Muscle layer of duodenum (tissue), 2 donors: ENCODE results near the gene TEX13A.

Experiments used
- H3K27ac ChIP-seq: one replicate; pipeline ENCODE4 v1.7.0; 2013; ENCODE audit warnings: mild to moderate bottlenecking, low read length
- H3K27me3 ChIP-seq: one replicate; pipeline ENCODE4 v1.7.0; 2013; ENCODE audit warnings: low read depth, mild to moderate bottlenecking, control low read depth, low read length
- H3K36me3 ChIP-seq, 2 donors: one replicate each; pipeline ENCODE4 v1.7.0; 2013; ENCODE audit warnings: low read length in 2 of 2, control low read depth in 1 of 2, mild to moderate bottlenecking in 1 of 2; ENCODE audit not compliant: insufficient read depth in 2 of 2, control insufficient read depth in 1 of 2
- H3K4me1 ChIP-seq, 2 donors: one replicate each; pipeline ENCODE4 v1.7.0; 2013; ENCODE audit warnings: low read length in 2 of 2, mild to moderate bottlenecking in 2 of 2, control low read depth in 1 of 2, moderate library complexity in 1 of 2; ENCODE audit not compliant: insufficient read depth in 2 of 2, control insufficient read depth in 1 of 2
- H3K4me3 ChIP-seq, 2 donors: one replicate each; pipeline ENCODE4 v1.7.0; 2013; ENCODE audit warnings: low read length in 2 of 2, low read depth in 1 of 2, mild to moderate bottlenecking in 1 of 2
- H3K9me3 ChIP-seq, 2 donors: one replicate each; pipeline ENCODE4 v1.7.0; 2013; ENCODE audit warnings: low read length in 2 of 2, control low read depth in 1 of 2, mild to moderate bottlenecking in 1 of 2; ENCODE audit not compliant: control insufficient read depth in 1 of 2
- donor health status: healthy.

The TEX13A gene

GRCh38 chrX:105228602-105229001 lies 8.1 kb upstream of the TEX13A start:
- Histone ChIP-seq H3K36me3 (no peaks in the 10 kb centered on the region), H3K4me3 (no peak overlapping the region), H3K9me3 (no peaks in the 10 kb centered on the region), H3K27ac (no peak overlapping the region), H3K27me3 (no peaks in the 10 kb centered on the region), H3K4me1 (no peaks in the 10 kb centered on the region)

GRCh38 chrX:105226499-105226898 lies 6.0 kb upstream of the TEX13A start:
- Histone ChIP-seq H3K36me3 (no peaks in the 10 kb centered on the region), H3K4me1 (no peaks in the 10 kb centered on the region), H3K9me3 (no peaks in the 10 kb centered on the region), H3K27ac (no peak overlapping the region), H3K4me3 (no peak overlapping the region), H3K27me3 (no peaks in the 10 kb centered on the region)

DNA sequence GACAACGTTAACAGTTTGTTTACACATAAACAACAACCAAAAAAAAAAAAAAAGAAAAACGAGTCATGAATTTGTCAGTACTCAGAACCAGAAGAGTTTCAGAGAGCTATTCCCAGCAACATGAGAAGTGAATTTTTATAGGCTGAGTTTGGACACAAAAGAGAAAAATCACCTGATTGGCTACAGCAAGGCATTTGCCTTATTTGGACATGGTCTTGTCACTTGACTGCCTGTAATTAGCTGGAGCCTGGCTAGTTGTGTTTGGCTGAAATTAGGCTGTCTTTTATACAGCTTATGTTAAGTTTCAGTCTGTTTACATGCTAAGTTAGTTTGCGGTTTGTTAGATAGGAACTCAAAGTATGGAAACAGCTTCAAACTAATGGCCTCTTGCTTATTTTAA lies 880 bp upstream of the TEX13A start:
- no peak overlapping the region for H3K4me3 ChIP-seq
- H3K36me3 ChIP-seq = no peaks in the 10 kb centered on the region
- no peak overlapping the region for H3K27ac ChIP-seq
- H3K4me1 ChIP-seq = no peaks in the 10 kb centered on the region
- no peaks in the 10 kb centered on the region for H3K27me3 ChIP-seq
- no peaks in the 10 kb centered on the region for H3K9me3 ChIP-seq

- Histone ChIP-seq H3K27ac (no peak overlapping the region), H3K4me1 (no peaks in the 10 kb centered on the region), H3K4me3 (no peak overlapping the region), H3K27me3 (no peaks in the 10 kb centered on the region), H3K9me3 (no peaks in the 10 kb centered on the region), H3K36me3 (no peaks in the 10 kb centered on the region)
Measured at GRCh38 chrX:105219454-105220401, 766 bp downstream of the TEX13A start.

- Histone ChIP-seq H3K27ac (no peak overlapping the region), H3K4me1 (no peaks in the 10 kb centered on the region), H3K36me3 (no peaks in the 10 kb centered on the region), H3K9me3 (no peaks in the 10 kb centered on the region), H3K4me3 (no peak overlapping the region), H3K27me3 (no peaks in the 10 kb centered on the region)
Measured at GRCh38 chrX:105211066-105211575, 9.4 kb downstream of the TEX13A start.

DNA sequence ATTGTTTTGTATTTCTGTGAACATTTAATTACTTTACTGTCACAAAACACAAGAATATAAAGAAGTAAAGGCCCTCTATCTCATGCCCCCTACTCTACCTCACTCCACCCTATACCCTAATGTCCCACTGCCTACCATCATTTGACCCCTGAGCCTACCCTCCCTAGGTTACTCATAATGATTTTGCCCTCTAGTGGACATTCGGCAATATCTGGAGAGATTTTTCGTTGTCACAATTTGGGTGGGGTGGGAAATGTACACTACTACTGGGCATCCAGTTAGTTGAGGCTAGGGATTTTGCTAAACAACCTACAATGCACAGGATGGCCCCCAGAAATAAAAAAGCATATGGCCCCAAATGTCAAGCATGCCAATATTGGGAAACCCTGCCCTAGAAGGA lies 10.2 kb downstream of the TEX13A start:
- Histone ChIP-seq H3K4me3 (no peak overlapping the region), H3K9me3 (no peaks in the 10 kb centered on the region), H3K4me1 (no peaks in the 10 kb centered on the region), H3K36me3 (no peaks in the 10 kb centered on the region), H3K27ac (no peak overlapping the region), H3K27me3 (no peaks in the 10 kb centered on the region)

- H3K9me3 ChIP-seq = no peaks in the 10 kb centered on the region
- no peaks in the 10 kb centered on the region for H3K27me3 ChIP-seq
- no peaks in the 10 kb centered on the region for H3K4me1 ChIP-seq
- no peak overlapping the region for H3K27ac ChIP-seq
- H3K4me3 ChIP-seq = no peak overlapping the region
- no peaks in the 10 kb centered on the region for H3K36me3 ChIP-seq
Measured at GRCh38 chrX:105209406-105209805, 11.1 kb downstream of the TEX13A start.

DNA sequence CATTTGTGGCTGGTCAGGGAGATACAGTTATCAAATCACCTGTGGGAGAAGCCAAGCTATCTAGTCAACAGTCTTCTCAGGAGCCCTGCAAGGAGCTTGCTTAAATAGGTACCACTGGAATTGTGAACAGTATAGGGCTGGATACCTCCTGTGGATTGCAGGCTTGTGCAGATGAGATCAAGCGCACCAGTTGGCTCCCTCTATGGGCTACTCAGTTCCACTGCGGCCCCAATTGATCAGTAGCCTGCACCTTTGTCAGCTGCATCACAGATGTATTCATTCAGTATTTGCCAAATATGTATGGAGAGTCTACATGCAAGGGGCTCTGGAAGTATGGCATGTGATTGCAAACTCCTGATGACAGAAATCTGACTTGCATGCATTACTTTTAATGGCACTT lies 28.6 kb downstream of the TEX13A start:
- Histone ChIP-seq H3K9me3 (no peaks in the 10 kb centered on the region), H3K27ac (no peak overlapping the region), H3K4me3 (no peak overlapping the region), H3K4me1 (no peaks in the 10 kb centered on the region), H3K27me3 (no peaks in the 10 kb centered on the region), H3K36me3 (no peaks in the 10 kb centered on the region)

DNA sequence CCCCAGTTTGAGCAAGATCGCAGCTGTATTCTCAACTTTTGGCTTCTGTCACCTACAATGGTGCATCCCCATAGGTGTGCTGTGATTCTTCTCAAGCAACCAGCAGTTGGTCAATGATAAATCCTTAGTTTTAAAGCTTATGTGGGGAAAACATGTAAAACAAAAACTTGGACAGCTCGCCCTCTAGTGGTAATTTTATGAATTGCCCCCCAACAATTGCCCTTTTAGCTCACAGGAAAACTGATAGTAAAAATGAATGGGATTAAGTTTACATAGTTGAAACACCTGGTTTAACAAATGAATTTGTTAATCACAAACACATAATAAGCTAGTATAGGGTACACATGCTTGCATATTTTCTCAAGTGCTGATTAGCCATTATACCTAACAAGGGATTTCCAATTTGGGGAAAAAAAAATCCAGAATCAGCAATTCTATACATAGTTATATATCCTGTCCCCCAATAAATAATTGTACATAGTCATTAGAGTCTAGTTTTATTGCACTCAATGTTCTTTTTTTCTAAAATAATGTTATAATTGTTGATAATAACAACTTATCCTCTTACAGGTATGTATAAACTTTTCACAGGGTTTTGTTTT lies 30.1 kb downstream of the TEX13A start:
- no peaks in the 10 kb centered on the region for H3K4me1 ChIP-seq
- H3K27me3 ChIP-seq = no peaks in the 10 kb centered on the region
- no peak overlapping the region for H3K27ac ChIP-seq
- H3K36me3 ChIP-seq = no peaks in the 10 kb centered on the region
- no peaks in the 10 kb centered on the region for H3K9me3 ChIP-seq
- H3K4me3 ChIP-seq = no peak overlapping the region

DNA sequence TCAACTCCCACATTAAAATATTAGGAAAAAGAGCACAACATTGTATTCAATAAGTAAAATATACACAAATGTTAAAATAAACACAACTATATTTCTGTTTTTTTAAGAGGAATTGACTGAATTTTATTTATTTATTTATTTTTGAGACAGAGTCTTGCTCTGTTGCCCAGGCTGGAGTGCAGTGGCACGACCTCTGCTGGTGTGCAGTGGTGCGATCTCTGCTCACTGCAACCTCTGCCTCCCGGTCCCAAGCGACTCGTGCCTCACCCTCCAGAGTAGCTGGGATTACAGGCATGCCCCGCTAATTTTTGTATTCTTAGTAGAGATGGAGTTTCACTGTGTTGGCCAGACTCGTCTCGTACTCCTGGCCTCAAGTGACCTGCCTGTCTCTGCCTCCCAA lies 31.4 kb downstream of the TEX13A start:
- H3K27ac ChIP-seq = no peak overlapping the region
- no peaks in the 10 kb centered on the region for H3K4me1 ChIP-seq

GRCh38 chrX:105179644-105180043 lies 40.9 kb downstream of the TEX13A start:
- H3K4me1 ChIP-seq = no peaks in the 10 kb centered on the region
- H3K9me3 ChIP-seq = peaks cover 0 to 4% of the 10 kb centered on the region in 2 donors
- H3K4me3 ChIP-seq = no peak overlapping the region
- no peaks in the 10 kb centered on the region for H3K36me3 ChIP-seq
- H3K27ac ChIP-seq = no peak overlapping the region
- no peaks in the 10 kb centered on the region for H3K27me3 ChIP-seq

More for the DNA sequence above, 31.4 kb downstream of the TEX13A start:
- H3K36me3 ChIP-seq = no peaks in the 10 kb centered on the region
- H3K4me3 ChIP-seq = no peak overlapping the region
- no peaks in the 10 kb centered on the region for H3K27me3 ChIP-seq
- H3K9me3 ChIP-seq = no peaks in the 10 kb centered on the region
